Measurements from ENCODE around the gene CFAP65. TPM values are rescaled to one million over a fixed set of nuclear protein-coding genes. Genes with fewer than 3 reads are reported as not detected.

The CFAP65 gene
- total RNA-seq, 4 donors from 2014 or later, result not detected

GRCh38 chr2:219078126-219078525 lies 36.8 kb upstream of the CFAP65 start:
- no peak for DNase-seq (ENCODE audit: extremely low spot score)
- no peaks in the 10 kb centered on the region for H3K9me3 ChIP-seq
- no peak overlapping the region for H3K4me3 ChIP-seq
- 79% methylated on average over 3 of the region's 3 CpGs for WGBS
- no peaks in the 10 kb centered on the region for H3K27me3 ChIP-seq
- peaks cover 28 to 49% (median 40%) of the 10 kb centered on the region in 4 donors for H3K36me3 ChIP-seq
- no peak overlapping the region for H3K27ac ChIP-seq (replicated peaks in 1 of 4)
- intact Hi-C loops (cut with DNase I), result no loop called here
- TF ChIP-seq POLR2A (IDR thresholded peaks at IDR 0.05; ENCODE audit: low read depth), result no peak
- TF ChIP-seq CTCF (IDR thresholded peaks at IDR 0.05), result no peak
- no peak for TF ChIP-seq POLR2AphosphoS5 (IDR thresholded peaks at IDR 0.05)
- no peak for TF ChIP-seq EP300 (IDR thresholded peaks at IDR 0.05)
- H3K4me1 ChIP-seq, result peaks cover 0 to 10% (median 3%) of the 10 kb centered on the region in 4 donors

- H3K4me3 ChIP-seq, result no peak overlapping the region
- no peaks in the 10 kb centered on the region for H3K9me3 ChIP-seq
- WGBS, result 97% methylated on average over 3 of the region's 3 CpGs
- H3K36me3 ChIP-seq, result peaks cover 28 to 61% (median 40%) of the 10 kb centered on the region in 4 donors
- no peak for DNase-seq (ENCODE audit: extremely low spot score)
- H3K27me3 ChIP-seq, result no peaks in the 10 kb centered on the region
- no peaks in the 10 kb centered on the region for H3K4me1 ChIP-seq
- TF ChIP-seq EP300 (IDR thresholded peaks at IDR 0.05), result no peak
- TF ChIP-seq CTCF (IDR thresholded peaks at IDR 0.05), result no peak
- TF ChIP-seq POLR2A (IDR thresholded peaks at IDR 0.05; ENCODE audit: low read depth), result no peak
- TF ChIP-seq POLR2AphosphoS5 (IDR thresholded peaks at IDR 0.05), result no peak
- H3K27ac ChIP-seq (replicated peaks in 1 of 4), result no peak overlapping the region
- intact Hi-C loops (cut with DNase I), result no loop called here
Measured at GRCh38 chr2:219076253-219076652, 34.9 kb upstream of the CFAP65 start.

GRCh38 chr2:219073413-219074129 lies 32.3 kb upstream of the CFAP65 start:
- Histone ChIP-seq H3K36me3 (peaks cover 28 to 65% (median 40%) of the 10 kb centered on the region in 4 donors), H3K9me3 (no peaks in the 10 kb centered on the region), H3K4me3 (no peak overlapping the region), H3K27me3 (no peaks in the 10 kb centered on the region), H3K4me1 (no peaks in the 10 kb centered on the region), H3K27ac (replicated peaks in 1 of 4) (no peak overlapping the region)
- WGBS, result 61% methylated on average over 13 of the region's 14 CpGs
- DNase-seq (ENCODE audit: extremely low spot score), result no peak
- TF ChIP-seq POLR2AphosphoS5 (IDR thresholded peaks at IDR 0.05) (no peak), POLR2A (IDR thresholded peaks at IDR 0.05; ENCODE audit: low read depth) (no peak), EP300 (IDR thresholded peaks at IDR 0.05) (no peak), CTCF (IDR thresholded peaks at IDR 0.05) (peak in 2 of 3 experiments; percentile 27 to 44)
- intact Hi-C loops (cut with DNase I), result no loop called here

- Histone ChIP-seq H3K4me1 (no peaks in the 10 kb centered on the region), H3K27me3 (no peaks in the 10 kb centered on the region), H3K27ac (replicated peaks in 1 of 4) (no peak overlapping the region), H3K36me3 (peaks cover 26 to 62% (median 38%) of the 10 kb centered on the region in 4 donors), H3K9me3 (no peaks in the 10 kb centered on the region), H3K4me3 (no peak overlapping the region)
- no peak for DNase-seq (ENCODE audit: extremely low spot score)
- intact Hi-C loops (cut with DNase I), result no loop called here
- TF ChIP-seq POLR2AphosphoS5 (IDR thresholded peaks at IDR 0.05) (no peak), EP300 (IDR thresholded peaks at IDR 0.05) (no peak), POLR2A (IDR thresholded peaks at IDR 0.05; ENCODE audit: low read depth) (no peak)
- 90% methylated on average over 9 of the region's 9 CpGs for WGBS
Measured at GRCh38 chr2:219072741-219073250, 31.5 kb upstream of the CFAP65 start.

GRCh38 chr2:219071131-219071816 lies 30.0 kb upstream of the CFAP65 start:
- Histone ChIP-seq H3K27me3 (no peaks in the 10 kb centered on the region), H3K4me3 (no peak overlapping the region), H3K27ac (replicated peaks in 1 of 4) (no peak overlapping the region), H3K4me1 (no peaks in the 10 kb centered on the region), H3K36me3 (peaks cover 14 to 46% (median 23%) of the 10 kb centered on the region in 4 donors), H3K9me3 (no peaks in the 10 kb centered on the region)
- 87% methylated on average over 6 of the region's 6 CpGs for WGBS
- intact Hi-C loops (cut with DNase I), result no loop called here
- DNase-seq (ENCODE audit: extremely low spot score), result no peak
- TF ChIP-seq POLR2A (IDR thresholded peaks at IDR 0.05; ENCODE audit: low read depth), result no peak
- no peak for TF ChIP-seq CTCF (IDR thresholded peaks at IDR 0.05)
- TF ChIP-seq EP300 (IDR thresholded peaks at IDR 0.05), result no peak
- TF ChIP-seq POLR2AphosphoS5 (IDR thresholded peaks at IDR 0.05), result no peak
